Measurements from ENCODE around the gene MRC2. TPM values are rescaled to one million over a fixed set of nuclear protein-coding genes. Genes with fewer than 3 reads are reported as not detected.

Gene MRC2
- total RNA-seq, 3 donors from 2014 or later (not counting 1 experiment from before 2014, with no cell fraction given), result 0.23 to 0.54 (median 0.50) TPM

GRCh38 chr17:62680541-62681052 is 53.1 kb downstream of the MRC2 start:
- no peaks in the 10 kb centered on the region for H3K36me3 Mint-ChIP-seq
- Histone ChIP-seq H3K27ac (ENCODE audit: low read length) (no peak overlapping the region), H3K4me3 (ENCODE audit: low read length) (no peak overlapping the region), H3K9me3 (ENCODE audit: control insufficient read depth, insufficient read depth, low read length) (no peaks in the 10 kb centered on the region), H3K27me3 (ENCODE audit: control insufficient read depth, insufficient read depth, low read length) (no peaks in the 10 kb centered on the region), H3K36me3 (ENCODE audit: control insufficient read depth, insufficient read depth, low read length) (no peaks in the 10 kb centered on the region), H3K4me1 (ENCODE audit: control insufficient read depth, insufficient read depth, low read length) (no peaks in the 10 kb centered on the region)
- DNase-seq, result no peak
- TF ChIP-seq CTCF (IDR thresholded peaks at IDR 0.05), result no peak
- no peak for ATAC-seq
- no peak overlapping the region for H3K4me3 Mint-ChIP-seq
- H3K27ac Mint-ChIP-seq, result no peak overlapping the region
- H3K9me3 Mint-ChIP-seq, result no peaks in the 10 kb centered on the region
- whole genome bisulfite sequencing (ENCODE audit: insufficient coverage), result 92% methylated on average over 36 of the region's 36 CpGs
- no peaks in the 10 kb centered on the region for H3K4me1 Mint-ChIP-seq
- no peaks in the 10 kb centered on the region for H3K27me3 Mint-ChIP-seq (ENCODE audit: low read depth in 2 of 2)
- intact Hi-C loops (cut with micrococcal nuclease), result no loop called here

- Mint-ChIP-seq H3K27me3 (ENCODE audit: low read depth in 2 of 2) (no peaks in the 10 kb centered on the region), H3K4me1 (no peaks in the 10 kb centered on the region), H3K27ac (no peak overlapping the region), H3K4me3 (no peak overlapping the region), H3K9me3 (no peaks in the 10 kb centered on the region), H3K36me3 (no peaks in the 10 kb centered on the region)
- H3K36me3 ChIP-seq (ENCODE audit: control insufficient read depth, insufficient read depth, low read length), result no peaks in the 10 kb centered on the region
- no peaks in the 10 kb centered on the region for H3K27me3 ChIP-seq (ENCODE audit: control insufficient read depth, insufficient read depth, low read length)
- WGBS (ENCODE audit: insufficient coverage), result 94% methylated on average over 17 of the region's 17 CpGs
- DNase-seq (no peak), ATAC-seq (no peak)
- H3K9me3 ChIP-seq (ENCODE audit: control insufficient read depth, insufficient read depth, low read length), result no peaks in the 10 kb centered on the region
- TF ChIP-seq CTCF (IDR thresholded peaks at IDR 0.05), result no peak
- no peaks in the 10 kb centered on the region for H3K4me1 ChIP-seq (ENCODE audit: control insufficient read depth, insufficient read depth, low read length)
- no peak overlapping the region for H3K4me3 ChIP-seq (ENCODE audit: low read length)
- intact Hi-C loops (cut with micrococcal nuclease), result no loop called here
- no peak overlapping the region for H3K27ac ChIP-seq (ENCODE audit: low read length)
Measured at GRCh38 chr17:62681061-62681938, 53.8 kb downstream of the MRC2 start.

- WGBS (ENCODE audit: insufficient coverage), result 94% methylated on average over 8 of the region's 8 CpGs
- H3K4me1 Mint-ChIP-seq, result no peaks in the 10 kb centered on the region
Measured at GRCh38 chr17:62681939-62682381, 54.5 kb downstream of the MRC2 start.

More at GRCh38 chr17:62681939-62682381, 54.5 kb downstream of the MRC2 start:
- Mint-ChIP-seq H3K27ac (no peak overlapping the region), H3K36me3 (no peaks in the 10 kb centered on the region), H3K9me3 (no peaks in the 10 kb centered on the region), H3K4me3 (no peak overlapping the region), H3K27me3 (ENCODE audit: low read depth in 2 of 2) (no peaks in the 10 kb centered on the region)
- TF ChIP-seq CTCF (IDR thresholded peaks at IDR 0.05), result no peak
- DNase-seq (no peak), ATAC-seq (no peak)
- Histone ChIP-seq H3K27me3 (ENCODE audit: control insufficient read depth, insufficient read depth, low read length) (no peaks in the 10 kb centered on the region), H3K4me3 (ENCODE audit: low read length) (no peak overlapping the region), H3K4me1 (ENCODE audit: control insufficient read depth, insufficient read depth, low read length) (no peaks in the 10 kb centered on the region), H3K36me3 (ENCODE audit: control insufficient read depth, insufficient read depth, low read length) (no peaks in the 10 kb centered on the region), H3K9me3 (ENCODE audit: control insufficient read depth, insufficient read depth, low read length) (no peaks in the 10 kb centered on the region), H3K27ac (ENCODE audit: low read length) (no peak overlapping the region)
- intact Hi-C loops (cut with micrococcal nuclease), result no loop called here

Measured in natural killer cell (primary cell).